NOMO-1 treated with DMSO at 0.1 percent for 48 hours (cell line): Measurements from ENCODE around the gene ASCL3.
"Not testable (repeated sequence)": the region's sequence is repeated elsewhere in the genome, so short reads cannot be mapped to it uniquely, and the experiment has no call there.

ENCODE experiments used
- DNase-seq: peaks from one replicate; lab custom pipeline; 2025; ENCODE audit not compliant: unreplicated experiment; lab: John Stamatoyannopoulos, UW

The ASCL3 gene

DNA sequence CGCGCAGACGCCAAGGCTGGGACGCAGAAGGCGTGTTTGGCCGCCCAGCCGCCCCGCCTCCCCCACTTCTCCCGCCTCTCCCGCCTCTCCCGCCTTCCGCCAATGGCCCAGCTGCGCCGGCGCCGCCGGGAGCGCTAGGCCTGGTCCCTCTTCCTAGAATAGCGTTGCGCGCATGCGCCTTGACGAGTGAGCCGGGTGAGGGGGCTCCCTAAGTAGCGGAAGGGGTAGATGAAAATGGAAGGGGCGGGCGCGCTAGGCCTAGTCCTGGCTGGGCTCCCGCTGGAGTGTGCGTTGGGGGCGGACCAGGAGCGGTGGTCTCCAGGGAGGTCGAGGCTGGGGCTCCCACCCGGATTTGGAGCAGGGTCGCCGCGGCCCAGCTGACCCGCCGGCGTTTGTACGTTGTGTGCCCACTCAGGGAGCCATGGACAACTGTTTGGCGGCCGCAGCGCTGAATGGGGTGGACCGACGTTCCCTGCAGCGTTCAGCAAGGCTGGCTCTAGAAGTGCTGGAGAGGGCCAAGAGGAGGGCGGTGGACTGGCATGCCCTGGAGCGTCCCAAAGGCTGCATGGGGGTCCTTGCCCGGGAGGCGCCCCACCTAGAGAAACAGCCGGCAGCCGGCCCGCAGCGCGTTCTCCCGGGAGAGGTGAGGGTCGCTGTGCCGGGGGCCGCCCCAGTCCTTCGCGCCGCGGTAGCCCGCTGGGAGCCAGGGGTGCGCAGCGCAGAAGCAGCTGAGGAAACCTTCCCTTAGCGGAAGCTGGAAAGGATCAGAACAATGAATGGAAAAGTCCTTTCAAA lies 31.6 kb downstream of the ASCL3 start, which contains the start of gene AKIP1:
TSS of gene AKIP1 (plus strand) at position 161 of the 795 bp plus-strand sequence. CDS start at position 422, 261 bp downstream.
- DNase-seq: peak; percentile 74

DNA sequence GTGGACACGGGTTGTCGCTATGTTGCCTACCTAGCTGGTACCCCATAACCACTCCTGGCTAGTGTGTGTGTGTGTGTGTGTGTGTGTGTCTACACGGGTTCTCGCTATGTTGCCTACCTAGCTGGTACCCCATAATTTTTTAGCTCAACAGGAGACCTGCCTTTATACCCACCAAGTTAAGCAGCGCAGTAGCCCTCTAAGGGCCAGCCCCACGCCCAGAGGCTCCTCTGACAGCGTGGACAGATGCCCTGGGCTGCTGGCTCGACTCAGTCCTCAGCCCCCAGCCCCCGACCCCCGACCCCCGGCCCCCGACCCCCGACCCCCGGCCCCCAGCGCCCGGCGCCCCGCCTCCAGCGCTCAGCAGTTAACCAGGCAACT lies 32.2 kb downstream of the ASCL3 start:
- DNase-seq: no peak

- DNase-seq: peak; percentile 16
Measured at GRCh38 chr11:8908099-8908498, 34.7 kb downstream of the ASCL3 start.

GRCh38 chr11:8907116-8907515 lies 35.7 kb downstream of the ASCL3 start:
- DNase-seq: no peak

DNA sequence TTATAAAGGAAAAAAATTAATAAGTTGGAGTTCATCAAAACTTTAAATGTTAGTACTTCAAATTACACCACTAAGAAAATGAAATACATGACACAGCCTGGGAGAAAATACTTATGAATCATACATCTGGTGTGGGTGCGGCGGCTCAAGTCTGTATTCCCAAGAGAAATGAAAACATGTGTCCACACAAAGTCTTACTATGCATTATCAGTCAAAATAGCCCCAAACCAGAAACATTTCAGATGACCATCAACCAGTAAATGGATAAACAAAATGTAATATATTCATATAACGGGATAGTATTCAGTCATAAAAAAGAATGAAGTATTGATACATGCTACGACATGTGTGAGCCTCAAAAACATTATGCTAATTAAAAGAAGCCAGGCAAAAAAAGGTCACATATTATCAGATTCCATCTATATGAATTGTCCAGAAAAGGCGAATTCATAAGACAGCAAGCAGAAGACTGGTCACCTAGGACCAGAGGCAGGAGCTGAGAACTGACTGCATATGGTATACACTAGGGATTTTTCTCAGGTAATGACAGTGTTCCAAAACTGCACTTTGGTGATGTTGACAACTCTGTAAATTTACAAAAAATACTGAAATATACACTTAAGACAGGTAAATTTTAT lies 37.2 kb downstream of the ASCL3 start:
- no peak for DNase-seq

- DNase-seq: no peak
Measured at GRCh38 chr11:8899119-8899753, 43.6 kb downstream of the ASCL3 start.

DNA sequence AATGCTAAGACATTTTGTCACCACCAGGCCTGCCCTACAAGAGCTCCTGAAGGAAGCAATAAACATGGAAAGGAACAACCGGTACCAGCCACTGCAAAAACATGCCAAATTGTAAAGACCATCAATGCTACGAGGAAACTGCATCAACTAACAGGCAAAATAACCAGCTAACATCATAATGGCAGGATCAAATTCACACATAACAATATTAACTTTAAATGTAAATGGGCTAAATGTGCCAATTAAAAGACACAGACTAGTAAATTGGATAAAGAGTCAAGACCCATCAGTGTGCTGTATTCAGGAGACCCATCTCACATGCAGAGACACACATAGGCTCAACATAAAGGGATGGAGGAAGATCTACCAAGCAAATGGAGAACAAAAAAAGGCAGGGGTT lies 51.6 kb downstream of the ASCL3 start:
- not testable (repeated sequence) for DNase-seq
